Measurements from ENCODE around the gene USP40. TPM values are rescaled to one million over a fixed set of nuclear protein-coding genes. Genes with fewer than 3 reads are reported as not detected.

Gene USP40, protein sequence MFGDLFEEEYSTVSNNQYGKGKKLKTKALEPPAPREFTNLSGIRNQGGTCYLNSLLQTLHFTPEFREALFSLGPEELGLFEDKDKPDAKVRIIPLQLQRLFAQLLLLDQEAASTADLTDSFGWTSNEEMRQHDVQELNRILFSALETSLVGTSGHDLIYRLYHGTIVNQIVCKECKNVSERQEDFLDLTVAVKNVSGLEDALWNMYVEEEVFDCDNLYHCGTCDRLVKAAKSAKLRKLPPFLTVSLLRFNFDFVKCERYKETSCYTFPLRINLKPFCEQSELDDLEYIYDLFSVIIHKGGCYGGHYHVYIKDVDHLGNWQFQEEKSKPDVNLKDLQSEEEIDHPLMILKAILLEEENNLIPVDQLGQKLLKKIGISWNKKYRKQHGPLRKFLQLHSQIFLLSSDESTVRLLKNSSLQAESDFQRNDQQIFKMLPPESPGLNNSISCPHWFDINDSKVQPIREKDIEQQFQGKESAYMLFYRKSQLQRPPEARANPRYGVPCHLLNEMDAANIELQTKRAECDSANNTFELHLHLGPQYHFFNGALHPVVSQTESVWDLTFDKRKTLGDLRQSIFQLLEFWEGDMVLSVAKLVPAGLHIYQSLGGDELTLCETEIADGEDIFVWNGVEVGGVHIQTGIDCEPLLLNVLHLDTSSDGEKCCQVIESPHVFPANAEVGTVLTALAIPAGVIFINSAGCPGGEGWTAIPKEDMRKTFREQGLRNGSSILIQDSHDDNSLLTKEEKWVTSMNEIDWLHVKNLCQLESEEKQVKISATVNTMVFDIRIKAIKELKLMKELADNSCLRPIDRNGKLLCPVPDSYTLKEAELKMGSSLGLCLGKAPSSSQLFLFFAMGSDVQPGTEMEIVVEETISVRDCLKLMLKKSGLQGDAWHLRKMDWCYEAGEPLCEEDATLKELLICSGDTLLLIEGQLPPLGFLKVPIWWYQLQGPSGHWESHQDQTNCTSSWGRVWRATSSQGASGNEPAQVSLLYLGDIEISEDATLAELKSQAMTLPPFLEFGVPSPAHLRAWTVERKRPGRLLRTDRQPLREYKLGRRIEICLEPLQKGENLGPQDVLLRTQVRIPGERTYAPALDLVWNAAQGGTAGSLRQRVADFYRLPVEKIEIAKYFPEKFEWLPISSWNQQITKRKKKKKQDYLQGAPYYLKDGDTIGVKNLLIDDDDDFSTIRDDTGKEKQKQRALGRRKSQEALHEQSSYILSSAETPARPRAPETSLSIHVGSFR
- total RNA-seq = 20.9 TPM

DNA sequence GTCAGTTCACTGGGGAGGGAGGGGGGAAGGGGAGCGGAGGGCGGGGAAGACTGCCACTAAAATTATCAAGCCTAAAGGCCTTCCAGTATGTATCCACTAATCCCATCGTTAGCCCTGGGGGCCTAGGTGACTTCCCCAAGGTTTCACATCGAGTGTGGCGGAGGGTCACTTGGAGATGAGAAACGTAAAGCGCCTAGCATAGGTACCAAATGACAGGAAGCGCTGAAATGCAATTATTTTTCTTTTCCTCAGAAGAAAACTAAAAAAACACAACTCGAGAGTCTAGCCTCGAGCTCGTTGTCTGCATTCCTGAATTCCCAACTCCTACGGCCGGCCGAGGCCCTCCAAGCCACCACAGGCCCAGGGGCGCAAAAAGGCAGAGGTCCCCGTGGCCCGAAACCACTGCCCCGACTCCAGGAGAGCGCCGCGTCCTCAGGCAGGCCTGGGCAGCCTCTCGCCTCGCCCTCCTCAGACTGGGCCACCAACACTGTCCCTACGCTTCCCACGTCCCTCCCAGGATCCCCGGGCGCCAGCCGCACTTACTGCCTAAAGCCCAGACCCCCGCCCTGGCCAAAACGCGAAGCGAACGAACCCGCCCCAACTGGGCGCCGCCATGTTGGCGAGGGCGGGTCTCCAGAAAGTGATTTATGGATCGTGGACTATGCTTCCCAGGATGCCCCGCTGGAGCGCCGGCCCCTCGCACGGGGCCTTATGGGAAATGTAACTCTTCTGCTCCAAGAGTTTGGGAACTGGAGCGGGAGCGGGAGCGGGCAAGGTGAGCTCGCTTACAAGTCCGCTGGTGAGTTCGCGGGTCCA is at the start of gene USP40:
Gene USP40 (minus strand): TSS at position 642 of the 816 bp plus-strand sequence. CDS start 1,228 bp downstream, outside the sequence.
- peaks cover 0 to 6% (median 4%) of the 10 kb centered on the region in 3 donors for H3K36me3 ChIP-seq (ENCODE audit: control insufficient read depth in 3 of 3, insufficient read depth in 3 of 3, low read length in 3 of 3)
- H3K9me3 ChIP-seq (ENCODE audit: control insufficient read depth in 3 of 3, low read length in 3 of 3) = no peaks in the 10 kb centered on the region
- peaks cover 3 to 16% (median 6%) of the 10 kb centered on the region in 3 donors for H3K4me1 ChIP-seq (ENCODE audit: control insufficient read depth in 3 of 3, insufficient read depth in 3 of 3, low read length in 3 of 3)
- H3K9ac ChIP-seq (ENCODE audit: low read depth in 1 of 3, low read length in 3 of 3) = peak within 1 kb of the TSS; percentile 97 to 99 (median 97)
- H3K27me3 ChIP-seq (ENCODE audit: control insufficient read depth in 3 of 3, insufficient read depth in 3 of 3, low read length in 3 of 3) = no peaks in the 10 kb centered on the region
- peak within 1 kb of the TSS; percentile 92 to 98 (median 96) for H3K4me3 ChIP-seq (ENCODE audit: low read length in 3 of 3)
- H3K27ac ChIP-seq (ENCODE audit: low read depth, low read length) = peak within 1 kb of the TSS; percentile 97

DNA sequence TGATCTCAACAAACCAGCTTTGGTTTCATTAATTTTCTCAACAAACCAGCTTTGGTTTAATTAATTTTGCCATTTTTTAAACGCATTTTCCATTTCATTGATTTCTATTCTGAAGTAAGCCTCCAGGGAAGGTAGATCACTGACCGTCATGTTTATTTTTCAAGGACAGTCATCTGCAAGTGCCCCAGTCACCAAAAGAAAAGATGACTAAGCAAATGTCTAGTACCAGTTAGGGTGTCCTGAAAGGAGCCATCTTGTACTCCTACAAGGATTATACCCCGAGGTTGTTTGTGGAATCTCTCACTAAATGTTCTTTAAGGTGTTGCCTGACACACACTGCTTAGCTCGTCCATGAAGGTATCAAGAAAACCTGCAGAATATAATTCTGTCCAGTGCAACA is 44.7 kb upstream of the USP40 start:
- Histone ChIP-seq H3K27ac (ENCODE audit: low read depth, low read length) (no peak overlapping the region), H3K4me3 (ENCODE audit: low read length in 3 of 3) (no peak overlapping the region), H3K27me3 (ENCODE audit: control insufficient read depth in 3 of 3, insufficient read depth in 3 of 3, low read length in 3 of 3) (no peaks in the 10 kb centered on the region), H3K9ac (ENCODE audit: low read depth in 1 of 3, low read length in 3 of 3) (no peak overlapping the region), H3K4me1 (ENCODE audit: control insufficient read depth in 3 of 3, insufficient read depth in 3 of 3, low read length in 3 of 3) (no peaks in the 10 kb centered on the region), H3K36me3 (ENCODE audit: control insufficient read depth in 3 of 3, insufficient read depth in 3 of 3, low read length in 3 of 3) (no peaks in the 10 kb centered on the region), H3K9me3 (ENCODE audit: control insufficient read depth in 3 of 3, low read length in 3 of 3) (peaks cover 0 to 2% (median 0%) of the 10 kb centered on the region in 3 donors)

DNA sequence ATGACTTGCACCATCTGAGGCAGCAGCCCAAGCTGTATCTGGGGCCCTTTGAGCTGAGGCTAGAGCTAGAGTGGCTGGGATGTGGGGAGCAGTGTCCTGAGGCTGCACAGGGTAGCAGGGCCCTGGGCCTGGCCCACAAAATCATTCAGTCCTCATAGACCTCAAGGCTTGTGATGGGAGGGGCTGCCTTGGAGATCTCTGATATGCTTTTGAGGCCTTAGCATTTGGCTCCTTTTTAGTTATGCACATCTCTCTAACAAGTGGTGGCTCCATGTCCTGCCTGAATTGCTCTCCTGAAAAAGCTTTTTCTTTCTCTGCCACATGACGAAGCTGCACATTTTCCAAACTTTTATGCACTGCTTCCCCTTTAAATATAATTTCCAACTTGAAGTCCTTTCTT is 39.1 kb upstream of the USP40 start:
- Histone ChIP-seq H3K4me1 (ENCODE audit: control insufficient read depth in 3 of 3, insufficient read depth in 3 of 3, low read length in 3 of 3) (no peaks in the 10 kb centered on the region), H3K4me3 (ENCODE audit: low read length in 3 of 3) (no peak overlapping the region), H3K27me3 (ENCODE audit: control insufficient read depth in 3 of 3, insufficient read depth in 3 of 3, low read length in 3 of 3) (peaks cover 2 to 10% (median 2%) of the 10 kb centered on the region in 3 donors), H3K27ac (ENCODE audit: low read depth, low read length) (no peak overlapping the region), H3K9ac (ENCODE audit: low read depth in 1 of 3, low read length in 3 of 3) (no peak overlapping the region), H3K36me3 (ENCODE audit: control insufficient read depth in 3 of 3, insufficient read depth in 3 of 3, low read length in 3 of 3) (no peaks in the 10 kb centered on the region), H3K9me3 (ENCODE audit: control insufficient read depth in 3 of 3, low read length in 3 of 3) (peaks cover 0 to 2% (median 0%) of the 10 kb centered on the region in 3 donors)

DNA sequence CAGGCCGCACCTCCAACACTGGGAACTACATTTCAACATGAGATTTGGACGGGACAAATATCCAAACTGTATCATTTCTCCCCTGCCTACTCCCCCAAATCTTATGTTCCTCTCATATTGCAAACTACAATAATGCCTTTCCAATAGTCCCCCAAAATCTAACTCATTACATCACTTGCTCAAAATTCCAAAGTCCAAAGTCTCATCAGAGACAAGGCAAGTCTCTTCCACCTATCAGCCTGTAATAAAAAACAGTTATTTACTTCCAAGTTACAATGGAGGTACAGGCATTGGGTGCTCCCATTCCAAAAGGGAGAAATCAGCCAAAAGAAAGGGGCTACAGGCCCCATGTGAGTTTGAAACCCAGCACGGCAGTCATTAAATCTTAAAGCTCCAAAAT is 38.2 kb upstream of the USP40 start:
- Histone ChIP-seq H3K9ac (ENCODE audit: low read depth in 1 of 3, low read length in 3 of 3) (no peak overlapping the region), H3K4me1 (ENCODE audit: control insufficient read depth in 3 of 3, insufficient read depth in 3 of 3, low read length in 3 of 3) (no peaks in the 10 kb centered on the region), H3K27ac (ENCODE audit: low read depth, low read length) (no peak overlapping the region), H3K4me3 (ENCODE audit: low read length in 3 of 3) (no peak overlapping the region), H3K9me3 (ENCODE audit: control insufficient read depth in 3 of 3, low read length in 3 of 3) (no peaks in the 10 kb centered on the region), H3K27me3 (ENCODE audit: control insufficient read depth in 3 of 3, insufficient read depth in 3 of 3, low read length in 3 of 3) (peaks cover 2 to 12% (median 2%) of the 10 kb centered on the region in 3 donors), H3K36me3 (ENCODE audit: control insufficient read depth in 3 of 3, insufficient read depth in 3 of 3, low read length in 3 of 3) (no peaks in the 10 kb centered on the region)

DNA sequence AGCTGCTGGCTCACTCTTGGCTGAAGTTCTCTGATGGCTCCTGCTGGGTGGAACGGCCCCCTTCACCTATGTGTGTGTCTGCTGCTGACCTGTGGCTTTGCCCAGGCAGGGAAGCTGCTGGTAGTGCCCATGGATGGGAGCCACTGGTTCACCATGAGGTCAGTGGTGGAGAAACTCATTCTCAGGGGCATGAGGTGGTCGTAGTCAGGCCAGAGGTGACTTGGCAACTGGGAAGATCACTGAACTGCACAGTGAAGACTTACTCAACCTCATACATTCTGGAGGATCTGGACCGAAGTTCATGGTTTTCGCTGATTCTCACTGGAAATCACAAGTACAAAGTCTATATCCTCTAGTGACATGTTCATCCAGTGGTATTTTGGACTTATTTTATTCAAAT is 36.9 kb upstream of the USP40 start:
- H3K4me1 ChIP-seq (ENCODE audit: control insufficient read depth in 3 of 3, insufficient read depth in 3 of 3, low read length in 3 of 3) = no peaks in the 10 kb centered on the region
- H3K27me3 ChIP-seq (ENCODE audit: control insufficient read depth in 3 of 3, insufficient read depth in 3 of 3, low read length in 3 of 3) = peaks cover 2 to 16% (median 2%) of the 10 kb centered on the region in 3 donors
- H3K4me3 ChIP-seq (ENCODE audit: low read length in 3 of 3) = no peak overlapping the region
- no peak overlapping the region for H3K27ac ChIP-seq (ENCODE audit: low read depth, low read length)
- H3K9ac ChIP-seq (ENCODE audit: low read depth in 1 of 3, low read length in 3 of 3) = no peak overlapping the region
- H3K36me3 ChIP-seq (ENCODE audit: control insufficient read depth in 3 of 3, insufficient read depth in 3 of 3, low read length in 3 of 3) = no peaks in the 10 kb centered on the region
- no peaks in the 10 kb centered on the region for H3K9me3 ChIP-seq (ENCODE audit: control insufficient read depth in 3 of 3, low read length in 3 of 3)

DNA sequence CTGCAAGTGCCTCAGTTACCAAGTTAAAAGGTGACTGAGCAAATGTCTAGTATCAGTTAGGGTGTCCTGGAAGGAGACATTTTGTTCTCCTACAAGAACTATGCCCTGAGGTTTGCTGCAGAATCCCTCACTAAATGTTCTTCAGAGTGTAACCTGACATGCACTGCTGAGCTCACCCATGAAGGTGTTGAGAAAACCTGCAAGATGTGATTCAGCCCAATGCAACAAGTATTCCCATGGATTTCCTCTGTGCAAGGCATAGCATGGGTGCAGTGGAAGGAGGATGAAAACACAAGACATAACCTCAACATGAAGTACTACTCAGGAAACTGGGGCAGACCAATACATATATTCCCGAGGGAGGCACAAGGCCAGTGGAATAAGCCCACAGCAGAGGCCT is 35.5 kb upstream of the USP40 start:
- H3K4me3 ChIP-seq (ENCODE audit: low read length in 3 of 3) = no peak overlapping the region
- H3K27me3 ChIP-seq (ENCODE audit: control insufficient read depth in 3 of 3, insufficient read depth in 3 of 3, low read length in 3 of 3) = peaks cover 2 to 16% (median 2%) of the 10 kb centered on the region in 3 donors
- H3K36me3 ChIP-seq (ENCODE audit: control insufficient read depth in 3 of 3, insufficient read depth in 3 of 3, low read length in 3 of 3) = no peaks in the 10 kb centered on the region
- H3K9me3 ChIP-seq (ENCODE audit: control insufficient read depth in 3 of 3, low read length in 3 of 3) = no peaks in the 10 kb centered on the region
- H3K27ac ChIP-seq (ENCODE audit: low read depth, low read length) = no peak overlapping the region
- no peak overlapping the region for H3K9ac ChIP-seq (ENCODE audit: low read depth in 1 of 3, low read length in 3 of 3)
- no peaks in the 10 kb centered on the region for H3K4me1 ChIP-seq (ENCODE audit: control insufficient read depth in 3 of 3, insufficient read depth in 3 of 3, low read length in 3 of 3)

DNA sequence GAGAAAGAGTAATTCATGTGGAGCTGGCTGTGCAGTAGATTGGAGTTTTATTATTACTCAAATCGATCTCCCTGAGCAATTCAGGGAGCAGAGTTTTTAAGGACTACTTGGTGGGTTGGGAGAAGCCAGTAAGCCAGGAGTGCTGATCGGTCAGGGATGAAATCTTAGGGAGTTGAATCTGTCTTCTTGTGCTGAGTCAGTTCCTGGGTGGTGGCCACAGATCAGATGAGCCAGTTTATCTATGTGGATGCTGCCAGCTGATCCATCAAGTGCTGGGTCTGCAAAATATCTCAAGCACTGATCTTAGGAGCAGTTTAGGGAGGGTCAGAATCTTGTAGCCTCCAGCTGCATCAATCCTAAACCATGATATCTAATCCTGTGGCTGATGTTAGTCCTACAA is 33.8 kb upstream of the USP40 start:
- no peak overlapping the region for H3K27ac ChIP-seq (ENCODE audit: low read depth, low read length)
- no peaks in the 10 kb centered on the region for H3K36me3 ChIP-seq (ENCODE audit: control insufficient read depth in 3 of 3, insufficient read depth in 3 of 3, low read length in 3 of 3)
- no peak overlapping the region for H3K9ac ChIP-seq (ENCODE audit: low read depth in 1 of 3, low read length in 3 of 3)
- no peaks in the 10 kb centered on the region for H3K9me3 ChIP-seq (ENCODE audit: control insufficient read depth in 3 of 3, low read length in 3 of 3)
- H3K27me3 ChIP-seq (ENCODE audit: control insufficient read depth in 3 of 3, insufficient read depth in 3 of 3, low read length in 3 of 3) = peaks cover 2 to 16% (median 2%) of the 10 kb centered on the region in 3 donors
- H3K4me1 ChIP-seq (ENCODE audit: control insufficient read depth in 3 of 3, insufficient read depth in 3 of 3, low read length in 3 of 3) = no peaks in the 10 kb centered on the region
- no peak overlapping the region for H3K4me3 ChIP-seq (ENCODE audit: low read length in 3 of 3)

DNA sequence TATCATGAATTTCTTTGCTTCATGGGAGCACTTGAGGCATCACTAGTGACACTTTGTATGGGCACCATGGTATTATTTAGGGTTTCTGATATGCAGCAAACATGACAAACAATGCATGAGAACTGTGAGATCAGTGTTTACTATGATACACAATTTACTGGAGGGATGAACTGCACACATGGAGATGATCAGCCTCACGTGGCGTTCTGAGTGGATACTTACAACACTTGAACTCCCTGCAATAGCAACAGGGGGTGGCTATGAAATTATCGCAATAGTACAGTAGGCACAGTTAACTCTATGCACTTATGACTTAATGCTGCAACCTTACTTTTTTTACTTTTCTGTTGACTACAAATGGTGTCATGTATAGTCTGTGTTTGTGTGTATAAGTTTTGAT is 32.4 kb upstream of the USP40 start:
- peaks cover 2 to 16% (median 2%) of the 10 kb centered on the region in 3 donors for H3K27me3 ChIP-seq (ENCODE audit: control insufficient read depth in 3 of 3, insufficient read depth in 3 of 3, low read length in 3 of 3)
- no peak overlapping the region for H3K4me3 ChIP-seq (ENCODE audit: low read length in 3 of 3)
- no peak overlapping the region for H3K27ac ChIP-seq (ENCODE audit: low read depth, low read length)
- H3K36me3 ChIP-seq (ENCODE audit: control insufficient read depth in 3 of 3, insufficient read depth in 3 of 3, low read length in 3 of 3) = no peaks in the 10 kb centered on the region
- H3K9me3 ChIP-seq (ENCODE audit: control insufficient read depth in 3 of 3, low read length in 3 of 3) = no peaks in the 10 kb centered on the region
- no peaks in the 10 kb centered on the region for H3K4me1 ChIP-seq (ENCODE audit: control insufficient read depth in 3 of 3, insufficient read depth in 3 of 3, low read length in 3 of 3)
- H3K9ac ChIP-seq (ENCODE audit: low read depth in 1 of 3, low read length in 3 of 3) = no peak overlapping the region

DNA sequence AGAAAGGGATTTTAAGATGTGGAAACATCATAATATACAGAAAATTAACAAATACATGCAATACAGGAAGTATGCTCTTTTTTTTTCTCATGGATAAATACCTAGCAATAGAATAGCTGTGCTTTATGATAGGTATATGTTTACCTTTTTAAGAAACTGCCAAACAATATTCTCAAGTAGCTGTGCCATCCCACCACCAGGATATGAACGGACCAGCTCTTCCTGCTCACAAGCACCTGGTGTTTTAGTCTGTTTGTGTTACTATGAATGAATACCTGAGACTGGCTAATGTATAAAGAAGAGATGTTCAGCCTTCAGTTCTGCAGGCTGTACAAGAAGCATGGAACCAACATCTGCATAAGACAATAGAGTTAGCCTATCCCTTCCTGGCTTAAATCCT is 30.9 kb upstream of the USP40 start:
- H3K9me3 ChIP-seq (ENCODE audit: control insufficient read depth in 3 of 3, low read length in 3 of 3) = no peaks in the 10 kb centered on the region
- H3K4me3 ChIP-seq (ENCODE audit: low read length in 3 of 3) = no peak overlapping the region
- H3K27ac ChIP-seq (ENCODE audit: low read depth, low read length) = no peak overlapping the region
- no peaks in the 10 kb centered on the region for H3K36me3 ChIP-seq (ENCODE audit: control insufficient read depth in 3 of 3, insufficient read depth in 3 of 3, low read length in 3 of 3)
- H3K4me1 ChIP-seq (ENCODE audit: control insufficient read depth in 3 of 3, insufficient read depth in 3 of 3, low read length in 3 of 3) = no peaks in the 10 kb centered on the region
- H3K9ac ChIP-seq (ENCODE audit: low read depth in 1 of 3, low read length in 3 of 3) = no peak overlapping the region
- H3K27me3 ChIP-seq (ENCODE audit: control insufficient read depth in 3 of 3, insufficient read depth in 3 of 3, low read length in 3 of 3) = peaks cover 2 to 11% (median 2%) of the 10 kb centered on the region in 3 donors

Measured in skeletal muscle tissue (tissue), 4 donors.